ENCODE measurements around the gene STK36.

STK36 gene

DNA sequence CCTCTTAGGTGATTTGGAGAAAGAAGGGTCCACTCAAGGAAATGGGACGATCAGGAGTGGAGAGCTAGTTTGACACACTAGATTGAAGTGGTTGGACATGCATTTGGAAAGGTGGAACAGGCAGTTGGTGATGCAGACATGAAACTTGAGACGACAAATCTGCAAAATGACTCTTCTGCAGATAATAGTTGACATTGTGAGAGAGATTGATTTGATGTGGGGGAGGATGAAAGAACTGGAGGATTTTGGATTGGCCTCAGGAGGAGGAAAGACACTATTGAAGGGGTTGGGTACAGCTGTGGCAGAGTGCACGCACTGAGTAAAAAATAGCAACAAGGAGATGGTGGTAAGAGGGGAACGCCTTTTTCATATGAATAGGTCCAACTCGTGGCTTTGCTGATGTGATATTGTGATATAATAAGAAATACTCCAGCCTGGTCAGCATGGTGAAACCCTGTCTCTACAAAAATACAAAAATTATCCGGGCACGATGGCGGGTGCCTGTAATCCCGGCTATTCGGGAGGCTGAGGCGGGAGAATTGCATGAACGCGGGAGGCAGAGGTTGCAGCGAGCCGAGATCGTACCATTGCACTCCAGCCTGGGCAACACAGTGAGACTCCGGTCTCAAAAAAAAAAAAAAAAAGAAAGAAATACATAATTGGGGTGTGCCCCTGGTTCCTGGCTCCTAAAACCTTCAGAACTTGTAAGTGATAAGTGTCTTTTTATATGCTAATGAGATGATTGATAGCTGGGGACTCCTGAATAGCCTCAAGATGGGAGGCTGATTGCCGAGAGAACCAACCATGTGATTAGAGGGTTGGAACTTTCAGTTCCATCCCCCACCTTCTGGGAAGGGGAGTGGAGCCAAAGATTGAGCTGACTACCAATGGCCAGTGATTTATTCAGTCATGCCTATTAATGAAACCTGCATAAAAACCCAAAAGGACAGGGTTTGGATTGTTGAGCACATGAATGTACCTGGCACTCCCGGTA is 48.5 kb downstream of the STK36 start:
- no peak for DNase-seq

DNA sequence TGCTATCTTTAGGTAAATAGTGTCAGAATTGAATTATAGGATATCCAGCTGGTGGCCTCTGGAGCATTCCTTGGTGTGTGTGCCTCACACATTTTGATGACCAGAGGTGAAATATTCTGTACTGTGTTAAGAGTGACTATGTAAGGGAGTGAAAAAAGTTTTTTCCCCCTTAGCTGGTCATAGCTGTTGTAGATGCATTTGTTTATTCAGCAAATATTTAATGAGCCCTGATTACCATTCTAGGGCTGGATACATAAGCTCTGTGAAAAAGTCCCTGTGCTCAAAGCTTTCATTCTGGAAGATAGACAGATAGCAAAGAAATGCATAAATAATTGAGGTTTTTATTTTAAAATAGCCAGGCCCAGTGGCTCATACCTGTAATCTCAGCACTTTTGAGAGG is 49.6 kb downstream of the STK36 start:
- DNase-seq, result no peak

DNA sequence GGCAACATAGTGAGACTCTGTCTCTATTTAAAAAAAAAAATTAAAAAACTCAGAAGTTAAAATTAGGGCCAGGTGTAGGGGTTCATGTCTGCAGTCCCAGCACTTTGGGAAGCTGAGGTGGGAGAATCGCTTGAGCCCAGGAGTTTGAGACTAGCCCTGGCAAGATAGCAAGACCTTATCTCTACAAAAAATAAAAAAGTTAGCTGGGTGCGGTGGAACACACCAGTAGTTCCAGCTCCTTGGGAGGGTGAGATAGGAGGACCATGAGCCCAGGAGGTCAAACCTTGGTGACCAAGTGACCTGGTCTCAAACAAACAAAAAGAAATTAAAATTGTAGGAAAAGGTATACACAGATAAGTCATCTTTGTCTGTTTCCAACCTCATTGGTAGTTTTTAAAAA is 50.0 kb downstream of the STK36 start:
- DNase-seq, result no peak

DNA sequence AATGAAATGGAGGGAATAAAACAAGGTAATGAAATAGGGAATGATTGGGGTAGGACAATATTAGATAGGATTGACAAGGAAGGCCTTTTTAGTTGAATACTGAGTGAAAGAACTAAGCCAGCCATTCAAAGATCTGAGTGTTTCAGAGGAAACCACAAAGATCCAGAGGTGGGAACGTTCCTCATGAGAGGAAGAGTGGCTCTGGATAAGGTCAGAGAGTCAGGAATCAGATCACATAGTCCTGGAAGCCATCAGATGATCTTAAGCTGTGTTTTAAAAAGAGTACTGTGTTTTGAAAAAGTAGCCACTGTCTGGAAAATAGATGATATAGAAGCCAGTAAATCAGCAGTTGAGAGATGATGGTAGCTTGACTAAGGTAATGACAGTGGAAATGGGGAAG is 50.5 kb downstream of the STK36 start:
- no peak for DNase-seq

DNA sequence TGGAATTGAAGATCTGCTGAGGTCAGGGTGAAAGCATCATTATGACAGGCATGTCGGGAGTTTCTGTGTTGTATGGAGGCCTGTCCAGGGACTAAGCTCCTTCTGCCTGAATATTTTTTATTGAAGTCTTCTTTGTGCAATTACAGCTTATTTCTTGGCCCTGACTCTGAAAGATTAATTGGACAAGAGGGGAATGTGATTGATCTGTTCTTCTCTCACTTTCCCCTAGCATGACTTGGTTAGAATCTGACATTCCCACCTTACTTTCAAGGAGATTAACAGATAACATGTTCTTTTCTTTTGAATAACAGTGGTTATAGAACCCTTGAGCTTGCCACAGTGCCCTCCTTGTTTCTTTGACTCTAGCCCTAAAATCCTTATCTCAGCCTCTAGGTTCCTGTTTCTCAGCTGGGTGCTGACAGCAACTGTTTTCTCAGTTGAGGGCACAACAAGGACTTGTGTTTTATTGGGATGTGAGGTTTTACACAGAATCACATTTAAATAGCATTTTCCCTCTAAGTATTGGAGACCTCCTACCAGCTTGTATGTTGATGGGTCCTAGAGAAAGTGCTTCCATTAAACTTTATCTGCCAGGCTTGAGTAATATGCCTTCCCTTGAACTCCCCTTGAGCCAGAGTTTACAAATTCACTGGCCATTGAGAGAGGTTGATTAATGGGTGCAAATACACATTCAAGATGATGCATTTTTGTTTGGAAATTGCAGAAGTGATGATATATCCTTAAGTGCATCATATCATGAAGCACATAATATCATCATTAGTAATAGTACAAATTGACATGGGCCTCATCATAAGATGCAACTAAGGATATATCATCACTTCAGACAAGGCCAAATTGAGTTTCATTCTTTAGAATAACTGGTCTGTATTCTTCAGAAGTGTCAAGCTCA is 51.2 kb downstream of the STK36 start:
- DNase-seq, result peak; percentile 30

DNA sequence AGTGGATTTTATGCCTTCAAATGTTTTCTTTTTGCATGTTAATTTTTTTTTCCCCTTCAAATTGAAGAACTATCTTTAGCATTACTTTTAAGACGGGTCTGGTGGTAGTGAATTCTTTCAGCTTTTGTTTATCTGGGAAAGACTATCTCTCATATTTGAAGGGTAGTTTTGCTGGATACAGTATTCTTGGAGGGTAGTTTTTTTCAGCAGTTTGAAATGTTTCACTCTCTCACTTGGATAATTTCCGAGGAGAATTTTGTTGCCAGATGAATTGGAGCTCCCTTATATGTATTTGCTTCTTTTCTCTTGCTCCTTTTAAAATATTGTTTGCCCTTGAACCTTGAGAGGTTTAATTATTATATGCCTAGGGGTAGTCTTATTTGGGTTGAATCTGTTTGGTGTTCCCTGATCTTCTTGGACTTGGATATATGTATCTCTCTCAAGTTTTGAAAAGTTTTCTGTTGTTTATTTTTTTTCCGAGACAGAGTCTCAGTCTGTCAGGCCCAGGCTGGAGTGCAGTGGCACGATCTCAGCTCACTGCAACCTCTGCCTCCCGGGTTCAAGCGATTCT is 54.2 kb downstream of the STK36 start:
- DNase-seq, result no peak

DNA sequence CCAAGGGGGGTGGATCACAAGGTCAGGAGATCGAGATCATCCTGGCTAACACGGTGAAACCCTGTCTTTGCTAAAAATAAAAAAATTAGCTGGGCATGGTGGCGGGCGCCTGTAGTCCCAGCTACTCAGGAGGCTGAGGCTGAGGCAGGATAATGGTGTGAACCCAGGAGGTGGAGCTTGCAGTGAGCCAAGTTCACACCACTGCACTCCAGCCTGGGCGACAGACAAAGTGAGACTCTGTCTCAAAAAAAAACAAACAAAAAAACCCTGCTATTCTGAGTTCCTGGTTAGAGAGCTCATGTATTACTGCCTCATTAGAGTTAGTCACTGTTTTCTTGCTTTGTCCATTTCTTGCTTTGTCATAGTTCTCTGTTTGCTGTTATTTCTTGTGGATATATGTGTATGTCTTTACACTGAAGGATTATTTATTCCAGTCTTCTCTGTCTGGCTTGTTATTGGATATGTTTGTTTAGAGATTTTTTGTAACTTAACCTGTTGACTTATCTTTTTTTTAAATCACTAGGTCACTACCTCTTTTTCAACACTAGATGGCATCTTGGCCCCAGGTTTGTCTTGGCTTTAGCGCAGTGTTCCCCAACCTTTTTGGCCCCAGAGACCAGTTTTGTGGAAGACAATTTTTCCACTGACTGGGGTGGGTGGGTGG is 55.7 kb downstream of the STK36 start:
- DNase-seq, result peak; percentile 61

DNA sequence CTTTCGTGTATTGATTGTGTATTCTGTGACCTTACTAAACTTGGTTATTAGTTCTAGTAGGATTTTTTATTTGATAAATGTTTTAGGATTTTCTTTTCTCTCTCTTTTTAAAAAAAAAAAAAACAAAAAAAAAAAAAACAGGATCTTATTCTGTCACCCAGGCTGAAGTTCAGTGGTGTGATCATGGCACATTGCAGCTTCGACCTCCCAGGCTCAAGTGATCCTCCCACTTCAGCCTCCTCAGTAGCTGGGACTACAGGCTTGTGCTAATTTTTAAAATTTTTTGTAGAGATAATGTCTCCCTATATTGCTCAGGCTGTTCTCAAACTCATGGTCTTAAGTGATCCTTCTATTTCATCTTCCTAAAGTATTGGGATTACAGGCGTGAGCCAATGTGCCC is 57.8 kb downstream of the STK36 start:
- no peak for DNase-seq

DNA sequence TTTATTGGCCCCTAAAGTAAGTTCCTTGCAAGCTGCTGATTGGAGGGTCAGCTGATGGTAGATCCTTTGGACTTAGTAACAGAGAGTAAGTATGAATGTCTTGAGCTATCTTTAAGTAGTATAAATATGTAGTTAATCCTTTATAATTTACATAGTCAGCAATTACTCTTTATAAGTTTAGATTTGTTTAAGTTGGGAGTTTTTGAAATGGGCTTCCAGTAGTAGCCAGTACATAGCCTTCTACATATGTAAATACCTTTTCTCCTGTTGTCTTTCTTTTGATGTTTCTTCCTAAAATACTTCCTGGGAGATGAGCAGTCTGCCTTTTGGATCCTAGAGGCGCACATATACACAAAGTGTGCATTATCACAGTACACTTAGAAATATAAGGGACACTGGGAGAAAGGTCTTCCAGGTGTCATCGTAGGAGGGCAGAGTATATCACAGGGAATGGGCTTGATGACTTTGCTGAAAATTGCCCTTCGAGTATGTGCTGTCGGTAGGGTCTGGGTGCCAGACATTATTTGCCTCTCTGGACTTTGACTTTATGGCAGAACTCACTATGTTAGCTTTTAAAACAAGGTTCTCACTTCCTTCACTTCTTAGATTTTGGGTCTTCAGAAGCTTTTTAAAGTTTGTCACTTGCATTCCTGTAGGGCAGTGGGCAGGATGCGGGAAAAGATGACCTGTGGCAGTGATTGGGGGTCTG is 60.3 kb downstream of the STK36 start:
- DNase-seq, result no peak

DNA sequence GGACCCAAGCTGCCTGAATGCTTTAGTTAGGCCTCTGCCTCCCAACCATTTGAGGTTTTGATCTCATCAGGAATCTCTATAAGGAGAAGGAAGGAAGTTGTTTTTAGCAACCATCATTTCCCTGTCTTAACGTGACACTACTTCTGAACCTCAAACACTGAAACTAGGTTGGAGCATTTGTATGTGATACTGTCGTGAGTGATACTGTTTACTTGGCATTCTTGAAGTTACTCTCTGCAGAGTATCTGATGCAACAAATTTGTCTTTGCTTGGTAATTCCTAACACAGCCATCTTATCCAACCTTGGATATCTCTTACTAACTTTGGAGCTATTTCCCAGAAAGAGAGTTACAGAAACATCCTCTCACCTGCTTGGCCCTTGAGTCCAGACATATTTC is 60.9 kb downstream of the STK36 start:
- DNase-seq, result no peak

DNA sequence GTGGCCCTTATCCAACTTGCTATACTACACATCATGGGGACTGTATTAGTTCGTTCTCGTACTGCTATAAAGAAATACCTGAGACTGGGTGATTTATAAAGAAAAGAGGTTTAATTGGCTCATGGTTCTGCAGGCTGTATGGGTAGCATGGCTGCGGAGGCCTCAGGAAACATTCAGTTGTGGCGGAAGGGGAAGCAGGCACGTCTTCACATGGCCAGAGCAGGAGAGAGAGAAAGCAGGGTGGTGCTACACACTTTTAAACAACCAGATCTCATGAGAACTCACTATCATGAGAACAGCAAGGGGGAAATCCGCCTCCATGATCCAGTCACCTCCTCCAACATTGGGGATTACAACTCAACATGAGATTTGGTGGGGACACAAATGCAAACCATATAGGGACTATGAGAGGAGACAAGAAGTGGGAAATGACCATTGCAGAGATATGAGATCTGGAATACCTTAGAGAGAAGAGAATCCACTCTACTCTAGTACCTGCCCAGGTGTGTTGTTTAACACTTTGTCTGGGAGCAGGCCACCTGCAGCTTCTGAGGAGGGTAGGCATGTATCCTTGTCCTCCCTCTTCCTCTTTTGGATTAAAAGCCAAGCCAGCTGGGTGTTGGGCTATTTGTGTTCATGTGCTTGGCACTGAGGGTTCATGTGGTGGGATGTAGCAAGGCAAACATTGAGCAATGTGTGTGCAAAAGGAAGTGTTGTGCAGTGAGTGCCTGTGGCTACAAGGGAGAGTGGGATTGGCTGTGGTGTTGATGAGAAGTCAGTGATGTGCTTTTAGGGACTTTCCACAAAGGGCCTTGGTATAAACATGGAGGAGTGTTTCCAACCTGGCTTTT is 61.5 kb downstream of the STK36 start:
- DNase-seq, result peak; percentile 83

DNA sequence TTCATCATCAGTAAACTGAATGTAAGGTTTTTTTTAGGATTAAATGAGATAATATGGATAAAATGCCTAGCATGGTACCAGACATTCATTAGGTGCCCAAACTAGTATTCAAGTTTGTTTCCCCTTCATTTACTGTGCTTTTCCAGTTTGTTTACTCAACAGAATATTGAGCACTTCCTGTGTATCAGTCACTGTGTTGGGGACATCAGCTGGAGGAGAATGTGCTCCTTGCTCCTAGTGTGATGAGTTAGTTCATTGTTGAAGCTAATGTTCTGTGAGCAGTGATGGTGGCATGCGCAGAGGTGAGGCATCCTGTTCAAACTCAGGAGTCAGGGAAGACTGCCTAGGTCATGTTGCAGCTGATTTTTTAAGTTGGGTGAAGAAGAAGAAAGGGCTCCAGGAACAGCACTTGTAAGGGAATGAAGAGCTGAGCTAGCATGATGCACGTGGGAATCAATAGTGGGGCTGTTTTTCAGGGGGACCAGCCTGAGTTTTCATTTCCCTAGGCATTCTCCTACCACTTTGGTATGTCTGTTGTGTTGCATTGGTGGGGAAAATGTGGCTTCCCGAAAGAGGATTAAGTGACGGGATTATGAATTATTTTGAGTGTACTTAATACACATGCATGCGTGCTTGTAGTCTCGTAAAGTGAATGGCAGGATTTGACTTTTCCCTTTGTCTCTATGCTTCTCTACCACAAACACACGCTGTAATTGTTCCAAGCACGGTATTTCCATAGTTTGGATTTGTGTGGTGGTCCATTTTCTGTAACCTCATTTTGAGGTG is 62.5 kb downstream of the STK36 start:
- no peak for DNase-seq

DNA sequence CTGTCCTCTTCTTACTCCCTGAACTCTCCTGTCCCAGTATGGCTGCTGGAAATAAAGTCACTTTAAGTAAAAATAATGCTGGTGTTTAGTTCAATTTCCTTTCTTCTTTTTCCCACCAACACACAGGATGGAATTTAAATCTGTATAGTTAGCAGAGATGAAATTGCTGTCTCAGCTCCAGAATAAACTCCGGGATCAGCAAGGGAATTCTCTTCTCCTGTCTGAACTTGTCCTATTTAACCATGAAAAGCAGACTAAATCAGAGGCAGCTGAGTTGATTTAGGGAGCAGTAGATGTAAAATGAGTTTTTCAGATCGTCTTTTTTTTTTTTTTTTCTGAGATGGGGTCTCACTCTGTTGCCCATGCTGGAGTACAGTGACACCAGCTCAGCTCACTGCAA is 64.6 kb downstream of the STK36 start:
- no peak for DNase-seq

DNA sequence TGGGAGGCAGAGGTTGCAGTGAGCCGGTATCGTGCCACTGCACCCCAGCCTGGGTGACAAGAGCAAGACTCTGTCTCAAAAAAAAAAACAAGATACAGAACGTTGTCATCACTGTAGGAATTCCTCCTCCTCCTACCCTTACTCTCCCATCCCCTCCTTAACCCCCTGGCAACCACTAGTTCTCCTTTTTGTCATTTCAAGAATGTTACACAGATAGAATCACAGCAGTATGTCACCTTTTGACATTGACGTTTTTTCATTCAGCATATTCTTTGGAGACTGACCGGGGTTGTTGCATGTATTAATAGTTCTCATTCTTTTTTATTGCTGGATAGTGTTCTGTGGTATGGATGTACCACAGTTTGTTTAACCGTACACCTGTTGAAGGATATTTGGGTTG is 71.2 kb downstream of the STK36 start:
- no peak for DNase-seq

DNA sequence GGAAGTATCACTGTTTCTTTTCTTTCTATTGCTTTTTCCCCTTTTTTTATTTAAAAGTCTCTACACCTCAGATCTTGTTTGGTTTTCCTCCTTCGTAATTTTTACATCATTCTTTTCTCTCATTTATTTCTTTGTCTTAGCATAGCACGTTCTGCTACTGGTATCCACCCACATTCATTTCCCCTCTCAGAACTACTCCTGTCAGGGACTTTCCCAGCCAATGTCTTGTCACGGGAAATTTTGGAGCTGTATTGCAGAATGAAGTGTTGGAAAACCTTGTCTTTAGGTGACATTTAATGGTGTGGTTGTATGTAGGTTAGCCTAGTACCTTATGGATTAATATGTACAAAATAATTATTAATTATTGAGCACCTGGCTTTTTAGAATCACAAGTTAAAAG is 72.7 kb downstream of the STK36 start:
- DNase-seq, result no peak

DNA sequence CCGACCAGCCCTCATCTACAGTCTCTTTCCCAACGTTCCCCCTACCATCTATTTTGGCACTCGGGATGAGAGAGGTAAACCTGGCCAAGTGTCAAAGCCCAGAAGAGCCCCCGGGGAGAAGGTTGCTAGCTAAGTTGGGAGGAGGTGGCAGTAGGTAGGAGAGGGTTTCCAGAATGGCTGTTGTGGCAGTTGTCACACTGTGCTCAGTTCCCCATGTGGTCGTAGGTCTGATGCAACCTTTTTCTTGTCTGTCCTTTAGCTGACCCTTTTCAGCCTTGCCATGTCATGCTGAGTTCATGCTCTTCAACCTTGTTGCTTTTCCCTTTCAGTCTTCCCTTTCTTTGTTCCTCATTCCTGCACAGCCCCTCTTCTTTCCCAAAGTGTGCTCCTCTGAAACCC is 73.3 kb downstream of the STK36 start:
- no peak for DNase-seq

DNA sequence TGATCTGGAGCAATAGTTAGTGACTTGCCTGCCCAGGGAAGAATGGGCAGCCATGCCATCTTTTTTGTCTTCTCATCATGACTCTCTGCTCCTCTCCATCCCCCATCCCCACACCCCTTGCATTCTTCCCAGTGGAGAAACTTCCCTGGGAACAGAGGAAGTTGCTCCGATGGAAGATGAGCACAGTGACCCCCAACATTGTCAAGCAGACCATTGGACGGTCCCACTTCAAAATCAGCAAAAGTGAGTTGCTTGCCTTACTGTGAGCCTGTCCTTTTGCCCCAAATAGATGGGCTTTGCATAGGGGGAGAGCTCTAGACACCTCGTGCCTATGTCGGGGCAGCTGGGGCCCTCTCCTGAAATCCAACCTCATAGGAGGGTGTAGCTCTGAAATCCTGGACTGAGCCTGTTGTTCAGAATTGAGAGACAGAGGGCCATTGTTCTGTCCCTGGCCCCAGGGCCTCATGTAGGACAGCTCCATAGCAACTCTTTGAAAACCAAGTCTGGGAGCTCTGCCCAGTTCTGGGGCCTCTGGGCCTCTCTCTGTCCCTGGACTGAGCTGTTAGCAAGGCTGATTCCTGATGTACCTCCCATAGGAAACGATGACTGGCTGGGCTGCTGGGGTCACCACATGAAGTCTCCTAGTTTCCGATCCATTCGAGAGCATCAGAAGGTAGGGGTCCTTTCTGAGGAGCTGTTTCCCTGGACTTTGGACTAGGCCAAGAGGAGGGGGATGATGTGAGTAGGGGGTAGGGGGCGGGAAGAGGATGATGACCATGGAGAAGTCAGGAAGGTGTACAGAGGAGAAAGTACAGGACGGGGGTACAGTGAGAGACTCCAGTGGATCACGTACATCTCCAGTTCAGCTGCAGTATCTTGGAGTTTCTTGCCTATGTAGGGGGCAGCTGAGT is 73.9 kb downstream of the STK36 start:
- no peak for DNase-seq

DNA sequence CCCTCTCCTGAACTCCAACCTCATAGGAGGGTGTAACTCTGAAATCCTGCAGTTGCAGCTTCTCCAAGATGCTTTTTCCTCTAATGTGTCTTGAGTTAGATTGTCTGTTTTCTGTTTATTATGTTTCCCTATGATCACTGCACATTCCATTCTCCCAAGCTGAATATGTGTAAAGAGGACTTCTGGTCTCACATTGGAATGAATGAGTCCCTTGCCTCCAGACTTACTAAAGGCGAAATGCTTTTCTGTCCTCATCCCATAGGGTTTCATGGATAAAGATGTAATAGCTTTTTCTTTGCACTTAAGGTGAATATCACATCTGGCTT is 74.5 kb downstream of the STK36 start:
- DNase-seq, result no peak

DNA sequence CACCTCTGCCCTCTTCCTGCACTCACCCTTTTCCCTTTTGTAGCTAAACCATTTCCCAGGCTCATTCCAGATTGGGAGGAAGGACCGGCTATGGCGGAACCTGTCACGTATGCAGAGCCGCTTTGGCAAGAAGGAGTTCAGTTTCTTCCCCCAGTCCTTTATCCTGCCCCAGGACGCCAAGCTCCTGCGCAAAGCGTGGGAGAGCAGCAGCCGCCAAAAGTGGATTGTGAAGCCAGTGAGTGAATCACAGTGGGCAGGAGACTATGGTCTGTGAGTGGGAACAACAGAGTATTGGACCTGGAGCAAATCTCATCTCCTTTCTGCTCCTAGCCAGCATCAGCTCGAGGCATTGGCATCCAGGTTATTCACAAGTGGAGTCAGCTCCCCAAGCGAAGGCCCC is 75.1 kb downstream of the STK36 start:
- DNase-seq, result no peak

Data from HCEC 1CT (cell line).